ENCODE data around the gene LMBR1. TPM values are rescaled to one million over a fixed set of nuclear protein-coding genes. Genes with fewer than 3 reads are reported as not detected.

LMBR1 gene
- total and polyA plus RNA-seq, 2 of the 13 experiments (the other 11 are each of a cell fraction or from before 2014, with no cell fraction given) = 20.9 to 39.6 TPM

GRCh38 chr7:156666368-156667109, 226.4 kb downstream of the LMBR1 start (continued):
- TF ChIP-seq ZNF691 (CRISPR knock-in tag; IDR thresholded peaks at IDR 0.05; ENCODE audit: borderline replicate concordance, low read depth) (no peak), ZNF704 (CRISPR knock-in tag; IDR thresholded peaks at IDR 0.05; ENCODE audit: borderline replicate concordance) (no peak), REXO4 (CRISPR knock-in tag; IDR thresholded peaks at IDR 0.05; ENCODE audit: borderline replicate concordance) (no peak), SPEN (CRISPR knock-in tag; IDR thresholded peaks at IDR 0.05; ENCODE audit: low read depth) (no peak), TRIM24 (CRISPR knock-in tag; IDR thresholded peaks at IDR 0.05) (no peak), ZNF230 (CRISPR knock-in tag; IDR thresholded peaks at IDR 0.05) (no peak), ZNF841 (CRISPR knock-in tag; IDR thresholded peaks at IDR 0.05; ENCODE audit: borderline replicate concordance) (no peak), NFE2 (CRISPR knock-in tag; IDR thresholded peaks at IDR 0.05) (no peak), ZNF20 (CRISPR knock-in tag; IDR thresholded peaks at IDR 0.05) (no peak), ZNF777 (CRISPR knock-in tag; IDR thresholded peaks at IDR 0.05) (no peak), ZBTB4 (CRISPR knock-in tag; IDR thresholded peaks at IDR 0.05; ENCODE audit: borderline replicate concordance) (no peak), ZBTB25 (CRISPR knock-in tag; IDR thresholded peaks at IDR 0.05) (no peak), POLR2A (IDR thresholded peaks at IDR 0.05; ENCODE audit: insufficient read depth in 1 of 2, low read depth in 2 of 2, low read length in 2 of 2) (no peak), SNRNP70 (IDR thresholded peaks at IDR 0.05; ENCODE audit: low read depth, low read length) (no peak), HOXA9 (CRISPR knock-in tag; IDR thresholded peaks at IDR 0.05; ENCODE audit: borderline replicate concordance) (no peak), JUN (CRISPR knock-in tag; IDR thresholded peaks at IDR 0.05) (no peak), BRCA1 (CRISPR knock-in tag; IDR thresholded peaks at IDR 0.05) (no peak), GATA4 (IDR thresholded peaks at IDR 0.05; ENCODE audit: borderline replicate concordance, low read depth) (peak; percentile 92), KDM2A (CRISPR knock-in tag; IDR thresholded peaks at IDR 0.05; ENCODE audit: borderline replicate concordance, low read depth) (0 out of 2 replicates have a peak, but pooled peaks have one; percentile 35), KDM3A (CRISPR knock-in tag; IDR thresholded peaks at IDR 0.05; ENCODE audit: low read depth) (no peak), THRA (CRISPR knock-in tag; IDR thresholded peaks at IDR 0.05; ENCODE audit: borderline replicate concordance) (no peak), ZZZ3 (CRISPR knock-in tag; IDR thresholded peaks at IDR 0.05; ENCODE audit: borderline replicate concordance) (no peak), HMG20B (CRISPR knock-in tag; conservative IDR thresholded peaks at IDR 0.05) (peak; percentile 63)

All from HepG2 (cell line).